PFSK-1 (cell line): ENCODE measurements around the gene TCF4.

Experiments
- POLR2AphosphoS5 ChIP-seq: IDR thresholded peaks from 2 replicates; pipeline ENCODE4 v1.6.1; 2012; ENCODE audit warnings: low read depth, mild to moderate bottlenecking, control low read depth, low read length, moderate library complexity
- SIN3A ChIP-seq: IDR thresholded peaks from 2 replicates; pipeline ENCODE4 v1.6.1; 2012; ENCODE audit warnings: mild to moderate bottlenecking, low read length, moderate library complexity, borderline replicate concordance; ENCODE audit not compliant: insufficient read depth

DNA sequence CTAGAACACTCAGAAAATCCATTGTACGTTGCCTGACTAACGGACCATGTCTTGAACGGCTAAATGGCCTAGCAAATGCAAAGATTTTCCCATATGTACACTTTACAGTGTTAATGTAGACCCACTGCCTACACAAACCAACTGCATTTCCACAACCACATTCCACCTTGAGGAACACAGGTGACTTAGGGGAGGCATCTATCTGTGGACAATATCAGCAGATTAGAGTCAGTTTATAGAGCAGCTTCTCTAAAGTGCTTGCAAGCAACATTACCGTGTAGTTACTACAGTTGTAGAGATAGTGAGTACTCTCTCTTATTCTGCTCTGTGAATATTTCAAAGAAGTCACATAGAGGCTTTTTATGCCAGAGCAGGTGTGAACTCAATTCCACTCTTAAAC lies 139.6 kb downstream of the TCF4 start:
- TF ChIP-seq POLR2AphosphoS5 (no peak), SIN3A (no peak)
